GM12891 (cell line): Measurements from ENCODE around the gene ATP6V0A1.
A peak's percentile ranks its signal among the peaks of the same experiment; 100 is the strongest.
"Not testable (repeated sequence)": the region's sequence is repeated elsewhere in the genome, so short reads cannot be mapped to it uniquely, and the experiment has no call there.

Experiments
- DNase-seq: peaks from one replicate; pipeline ENCODE4 v3.0.0; 2011; ENCODE audit warnings: low spot score; ENCODE audit not compliant: insufficient read length
- FAIRE-seq: peaks from 2 replicates; lab custom pipeline; 2011; peaks lifted over from hg19 to GRCh38; lab: Jason Lieb, UNC
- PAX5 ChIP-seq: IDR thresholded peaks from 2 replicates; pipeline ENCODE4 v1.6.1; 2011; ENCODE audit warnings: low read length, moderate library complexity, mild to moderate bottlenecking; ENCODE audit not compliant: insufficient read depth, severe bottlenecking
- POLR2A ChIP-seq: IDR thresholded peaks from 2 replicates; pipeline ENCODE4 v1.6.1; 2011; ENCODE audit warnings: low read depth, low read length, control low read depth
- POLR2AphosphoS5 ChIP-seq: IDR thresholded peaks from 2 replicates; pipeline ENCODE4 v1.6.1; 2011; ENCODE audit warnings: low read depth, low read length, control low read depth
- POU2F2 ChIP-seq: IDR thresholded peaks from 2 replicates; pipeline ENCODE4 v1.6.1; 2011; ENCODE audit warnings: low read depth, mild to moderate bottlenecking, control low read depth, low read length, moderate library complexity
- SPI1 ChIP-seq: IDR thresholded peaks from 2 replicates; pipeline ENCODE4 v1.6.1; 2011; ENCODE audit warnings: low read depth, low read length, control low read depth
- TAF1 ChIP-seq: IDR thresholded peaks from 2 replicates; pipeline ENCODE4 v1.6.1; 2011; ENCODE audit warnings: low read depth, low read length, control low read depth

The ATP6V0A1 gene

DNA sequence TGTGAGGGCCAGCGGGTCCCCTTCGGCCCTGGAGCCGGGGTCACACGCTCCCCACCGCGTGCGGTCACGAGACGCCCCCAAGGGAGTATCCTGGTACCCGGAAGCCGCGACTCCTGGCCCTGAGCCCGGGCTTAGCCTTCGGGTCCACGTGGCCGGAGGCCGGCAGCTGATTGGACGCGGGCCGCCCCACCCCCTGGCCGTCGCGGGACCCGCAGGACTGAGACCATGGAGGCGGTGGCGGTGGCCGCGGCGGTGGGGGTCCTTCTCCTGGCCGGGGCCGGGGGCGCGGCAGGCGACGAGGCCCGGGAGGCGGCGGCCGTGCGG is 77.3 kb downstream of the ATP6V0A1 start, which contains the start of gene NAGLU:
TSS of gene NAGLU (plus strand) at position 194 of the 324 bp plus-strand sequence. CDS start at position 226, 32 bp downstream.
- DNase-seq = peak; percentile 99
- TF ChIP-seq POU2F2 = peak; percentile 66; the same call in 1 of the 2 replicates
- 0 out of 2 replicates have a peak, but pooled peaks have one; percentile 0 for TF ChIP-seq SPI1
- TF ChIP-seq POLR2A = no peak
- no peak for TF ChIP-seq PAX5
- TF ChIP-seq POLR2AphosphoS5 = no peak; the same call in 1 of the 2 replicates
- peak; percentile 84 for FAIRE-seq

- TF ChIP-seq TAF1 (no peak), POU2F2 (no peak), POLR2AphosphoS5 (no peak; the same call in 1 of the 2 replicates), POLR2A (no peak), SPI1 (no peak)
- peak; percentile 94 for DNase-seq
- FAIRE-seq = peak; percentile 88
Measured at GRCh38 chr17:42536372-42537155, 77.9 kb downstream of the ATP6V0A1 start.

DNA sequence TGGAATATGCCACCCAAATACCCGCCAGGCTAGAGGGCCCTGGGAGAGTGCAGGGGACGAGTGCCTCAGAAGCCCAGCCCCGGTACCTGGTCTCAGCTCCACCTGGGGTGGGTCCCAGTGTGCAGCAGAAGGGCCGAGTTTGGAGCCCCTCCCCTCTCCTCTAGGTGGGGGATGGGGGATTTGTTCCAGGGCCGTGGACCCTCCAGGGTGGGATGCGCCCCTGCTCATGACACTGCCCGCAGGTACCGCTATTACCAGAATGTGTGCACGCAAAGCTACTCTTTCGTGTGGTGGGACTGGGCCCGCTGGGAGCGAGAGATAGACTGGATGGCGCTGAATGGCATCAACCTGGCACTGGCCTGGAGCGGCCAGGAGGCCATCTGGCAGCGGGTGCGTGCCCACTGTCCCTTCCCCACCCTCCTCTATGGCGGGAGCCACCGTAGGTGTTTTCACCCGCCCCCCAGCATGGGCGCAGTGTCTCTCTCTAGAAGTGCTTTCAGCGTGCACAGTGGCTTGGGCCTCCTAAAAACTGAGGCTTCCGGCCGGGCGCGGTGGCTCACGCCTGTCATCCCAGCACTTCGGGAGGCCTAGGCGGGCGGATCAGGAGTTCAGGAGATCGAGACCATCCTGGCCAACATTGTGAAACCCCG is 78.6 kb downstream of the ATP6V0A1 start:
- no peak for FAIRE-seq
- TF ChIP-seq POLR2A = no peak
- TF ChIP-seq SPI1 = no peak
- TF ChIP-seq POLR2AphosphoS5 = no peak
- TF ChIP-seq TAF1 = no peak
- TF ChIP-seq POU2F2 = no peak
- no peak for TF ChIP-seq PAX5
- DNase-seq = no peak

DNA sequence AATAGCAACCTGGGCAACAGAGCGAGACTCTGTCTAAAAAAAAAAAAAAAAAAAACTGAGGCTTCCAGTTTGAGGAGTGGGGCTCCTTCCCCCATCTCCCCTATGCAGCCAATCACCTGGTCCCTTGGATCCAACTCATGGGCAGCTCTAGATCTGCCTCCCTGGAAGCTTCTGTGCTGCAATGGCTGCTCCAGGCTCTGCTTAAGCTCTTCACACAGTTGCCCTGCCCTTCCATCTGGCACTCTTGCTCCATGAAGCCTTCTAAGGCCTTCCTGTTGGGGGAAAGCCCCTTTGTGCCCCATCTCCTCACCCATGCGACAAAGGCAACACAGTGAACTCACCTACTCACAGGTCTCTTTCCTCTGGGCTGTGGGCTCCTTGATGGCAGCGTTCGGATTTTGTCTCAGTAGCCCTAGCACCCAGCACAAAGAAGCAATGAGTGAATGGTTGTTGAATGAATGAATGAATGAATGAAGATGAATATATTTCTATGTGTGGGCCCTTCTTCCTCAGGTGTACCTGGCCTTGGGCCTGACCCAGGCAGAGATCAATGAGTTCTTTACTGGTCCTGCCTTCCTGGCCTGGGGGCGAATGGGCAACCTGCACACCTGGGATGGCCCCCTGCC is 79.3 kb downstream of the ATP6V0A1 start:
- DNase-seq (no peak), FAIRE-seq (no peak)
- no peak for TF ChIP-seq TAF1
- no peak for TF ChIP-seq POLR2AphosphoS5
- TF ChIP-seq POLR2A = no peak
- TF ChIP-seq POU2F2 = no peak
- TF ChIP-seq PAX5 = no peak
- TF ChIP-seq SPI1 = no peak

DNA sequence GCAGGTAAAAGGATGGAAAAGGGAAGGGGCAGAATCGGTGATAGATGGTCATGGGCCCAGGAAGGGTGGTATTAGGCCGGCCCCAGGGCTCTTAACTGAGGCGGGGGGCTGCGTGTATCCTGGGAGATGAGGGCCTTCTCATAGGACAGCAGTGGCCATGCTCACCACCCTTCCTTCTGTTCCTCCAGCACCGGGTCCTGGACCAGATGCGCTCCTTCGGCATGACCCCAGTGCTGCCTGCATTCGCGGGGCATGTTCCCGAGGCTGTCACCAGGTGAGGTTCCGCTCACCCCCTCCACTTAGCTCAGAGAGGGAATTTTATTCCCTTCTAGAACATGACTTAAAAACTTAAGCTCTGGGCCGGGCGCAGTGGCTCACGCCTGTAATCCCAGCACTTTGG is 79.8 kb downstream of the ATP6V0A1 start:
- no peak for DNase-seq
- TF ChIP-seq TAF1 (no peak), POLR2A (no peak), PAX5 (no peak), SPI1 (no peak), POLR2AphosphoS5 (no peak), POU2F2 (no peak)

GRCh38 chr17:42540558-42540957 is 81.9 kb downstream of the ATP6V0A1 start:
- not testable (repeated sequence) for DNase-seq, FAIRE-seq

More for the DNA sequence above, 79.8 kb downstream of the ATP6V0A1 start:
- no peak for FAIRE-seq

- DNase-seq = no peak
- no peak for TF ChIP-seq TAF1
- TF ChIP-seq POU2F2 = no peak
- TF ChIP-seq PAX5 = no peak
- no peak for TF ChIP-seq SPI1
- TF ChIP-seq POLR2A = no peak
- no peak for TF ChIP-seq POLR2AphosphoS5
- no peak for FAIRE-seq
Measured at GRCh38 chr17:42541041-42541833, 82.6 kb downstream of the ATP6V0A1 start.

DNA sequence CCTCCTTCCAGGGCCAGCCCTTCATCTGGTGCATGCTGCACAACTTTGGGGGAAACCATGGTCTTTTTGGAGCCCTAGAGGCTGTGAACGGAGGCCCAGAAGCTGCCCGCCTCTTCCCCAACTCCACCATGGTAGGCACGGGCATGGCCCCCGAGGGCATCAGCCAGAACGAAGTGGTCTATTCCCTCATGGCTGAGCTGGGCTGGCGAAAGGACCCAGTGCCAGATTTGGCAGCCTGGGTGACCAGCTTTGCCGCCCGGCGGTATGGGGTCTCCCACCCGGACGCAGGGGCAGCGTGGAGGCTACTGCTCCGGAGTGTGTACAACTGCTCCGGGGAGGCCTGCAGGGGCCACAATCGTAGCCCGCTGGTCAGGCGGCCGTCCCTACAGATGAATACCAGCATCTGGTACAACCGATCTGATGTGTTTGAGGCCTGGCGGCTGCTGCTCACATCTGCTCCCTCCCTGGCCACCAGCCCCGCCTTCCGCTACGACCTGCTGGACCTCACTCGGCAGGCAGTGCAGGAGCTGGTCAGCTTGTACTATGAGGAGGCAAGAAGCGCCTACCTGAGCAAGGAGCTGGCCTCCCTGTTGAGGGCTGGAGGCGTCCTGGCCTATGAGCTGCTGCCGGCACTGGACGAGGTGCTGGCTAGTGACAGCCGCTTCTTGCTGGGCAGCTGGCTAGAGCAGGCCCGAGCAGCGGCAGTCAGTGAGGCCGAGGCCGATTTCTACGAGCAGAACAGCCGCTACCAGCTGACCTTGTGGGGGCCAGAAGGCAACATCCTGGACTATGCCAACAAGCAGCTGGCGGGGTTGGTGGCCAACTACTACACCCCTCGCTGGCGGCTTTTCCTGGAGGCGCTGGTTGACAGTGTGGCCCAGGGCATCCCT is 84.8 kb downstream of the ATP6V0A1 start:
- TF ChIP-seq POLR2AphosphoS5 (no peak), POU2F2 (no peak), POLR2A (no peak), PAX5 (no peak)
- FAIRE-seq = no peak
- no peak for DNase-seq
